ENCODE measurements around the gene FBXO11.
A peak's percentile ranks its signal among the peaks of the same experiment; 100 is the strongest.

The FBXO11 gene

DNA sequence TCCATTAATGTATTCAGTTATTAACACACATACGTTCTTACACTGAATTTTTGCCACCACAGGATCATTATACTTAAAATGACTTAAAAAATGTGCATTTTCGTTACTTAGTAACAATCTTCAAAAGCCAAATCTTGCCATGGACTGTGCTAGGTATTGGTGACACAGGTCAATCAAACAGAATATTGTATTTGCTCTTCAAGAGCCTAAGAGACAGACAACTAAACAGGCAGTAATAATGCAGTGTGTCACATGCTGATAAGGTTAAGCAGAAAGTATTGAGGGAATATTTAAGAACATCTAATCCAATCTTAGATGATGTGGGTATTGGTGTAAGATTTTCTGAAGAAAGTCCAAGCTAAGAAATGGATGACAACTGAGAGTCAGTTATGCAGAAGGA, 56.9 kb downstream of the FBXO11 start:
- no peak for DNase-seq (ENCODE audit: low read depth)

DNA sequence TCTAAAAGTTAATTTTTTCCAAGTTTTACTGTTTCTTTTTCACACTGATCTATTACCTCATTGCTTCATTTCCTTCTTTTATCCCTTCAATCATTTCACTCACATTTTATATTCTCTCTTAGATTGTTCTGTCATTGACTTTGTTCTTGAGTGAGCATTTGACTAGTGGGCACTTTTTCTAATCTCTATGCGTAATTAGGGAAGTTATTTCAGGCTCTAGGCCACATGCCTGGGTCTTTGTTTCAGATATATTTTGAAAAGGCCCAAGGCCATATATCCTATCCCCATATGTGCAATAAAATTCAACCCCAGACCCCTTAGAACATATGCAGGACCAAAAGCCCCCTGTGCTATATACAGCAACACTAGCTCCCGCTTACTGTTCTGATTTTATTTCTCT, 62.1 kb downstream of the FBXO11 start:
- DNase-seq (ENCODE audit: low read depth): no peak

DNA sequence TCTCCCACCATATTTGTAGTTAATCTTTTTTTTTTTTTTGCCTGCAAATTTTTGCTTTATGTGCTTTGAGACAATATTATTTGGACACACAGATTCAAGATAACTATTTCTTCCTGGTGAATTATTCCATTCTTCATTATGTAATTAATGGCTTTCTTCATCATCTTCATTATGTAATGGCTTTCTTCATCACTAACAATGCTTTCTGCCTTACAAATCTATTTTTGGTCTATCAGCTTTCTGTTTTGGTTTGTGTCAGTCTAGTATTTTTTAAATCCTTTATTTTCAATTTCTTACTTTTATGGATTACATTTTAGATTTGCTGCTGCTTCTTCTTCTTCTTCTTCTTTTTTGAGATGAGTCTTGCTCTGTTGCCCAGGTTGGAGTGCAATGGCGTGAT, 62.9 kb downstream of the FBXO11 start:
- DNase-seq (ENCODE audit: low read depth): no peak

DNA sequence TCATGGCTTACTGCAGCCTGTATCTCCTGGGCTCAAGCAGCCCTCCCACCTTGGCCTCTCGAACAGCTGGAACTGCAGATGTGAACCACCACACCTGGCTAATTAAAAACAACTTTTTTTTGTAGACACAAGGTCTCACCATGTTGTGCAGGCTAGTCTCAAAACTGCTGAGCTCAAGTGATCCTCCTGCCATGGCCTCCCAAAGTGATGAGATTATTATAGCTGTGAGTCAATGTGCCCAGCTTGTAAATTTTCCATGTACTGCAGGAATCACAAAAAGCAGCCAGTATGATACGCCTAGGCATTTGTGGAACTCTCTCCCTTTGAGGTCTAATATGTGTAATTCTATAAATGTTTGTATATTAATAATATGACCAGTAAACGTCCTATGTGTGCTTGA, 63.5 kb downstream of the FBXO11 start:
- no peak for DNase-seq (ENCODE audit: low read depth)

DNA sequence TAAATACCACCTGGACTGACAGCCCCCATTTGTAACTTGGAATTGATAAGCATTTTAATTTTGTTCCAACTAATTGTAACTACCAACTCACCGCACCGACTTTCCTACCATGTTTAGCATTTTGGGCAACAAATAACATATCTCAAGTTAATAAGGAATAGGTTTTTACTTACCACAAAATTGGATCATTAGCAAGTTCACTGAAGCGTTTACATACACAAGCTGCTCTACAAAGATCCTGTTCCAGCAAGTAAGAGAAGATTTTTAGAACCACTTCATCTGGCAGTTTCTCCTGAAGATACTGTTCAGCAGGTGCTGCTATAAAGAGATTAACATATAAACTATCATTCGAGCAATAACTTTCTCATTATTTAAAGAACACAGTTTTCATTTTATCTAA, 67.6 kb downstream of the FBXO11 start:
- DNase-seq (ENCODE audit: low read depth): no peak

DNA sequence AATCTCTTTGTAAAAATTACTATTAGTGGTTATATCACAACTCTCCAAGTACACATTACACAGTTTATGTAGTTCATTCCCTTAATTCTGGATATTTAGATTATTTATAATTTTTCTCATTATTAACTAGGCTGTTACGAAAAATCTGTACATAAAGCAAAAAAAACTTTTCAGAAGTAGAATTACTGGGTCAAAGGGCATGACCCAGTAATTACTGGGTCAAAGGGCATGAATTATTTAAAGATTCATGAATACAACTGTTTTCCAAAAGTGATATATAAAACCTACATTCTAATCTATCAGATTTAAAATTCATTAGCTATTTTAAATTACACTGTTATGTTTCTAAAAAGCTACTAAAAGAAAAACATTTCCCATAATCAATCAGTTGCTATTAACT, 68.0 kb downstream of the FBXO11 start:
- no peak for DNase-seq (ENCODE audit: low read depth)

DNA sequence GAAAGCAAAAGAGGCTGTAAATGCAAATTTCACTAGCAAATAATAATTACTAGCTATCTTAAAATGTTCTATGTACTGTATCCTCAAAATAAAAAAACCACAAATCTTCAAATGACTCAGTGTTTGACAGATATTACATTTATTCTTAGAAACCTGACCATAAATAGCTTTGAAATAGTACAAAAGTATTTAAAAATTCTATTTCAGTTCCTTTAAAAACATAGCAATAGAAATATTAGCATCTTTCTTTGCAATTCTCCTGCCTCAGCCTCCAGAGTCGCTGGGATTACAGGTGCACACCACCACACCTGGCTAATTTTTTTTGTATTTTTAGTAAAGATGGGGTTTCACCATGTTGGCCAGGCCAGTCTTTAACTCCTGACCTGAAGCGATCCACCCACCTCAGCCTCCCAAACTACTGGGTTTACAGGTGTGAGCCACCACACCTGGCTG, 72.8 kb downstream of the FBXO11 start:
- DNase-seq (ENCODE audit: low read depth): no peak

DNA sequence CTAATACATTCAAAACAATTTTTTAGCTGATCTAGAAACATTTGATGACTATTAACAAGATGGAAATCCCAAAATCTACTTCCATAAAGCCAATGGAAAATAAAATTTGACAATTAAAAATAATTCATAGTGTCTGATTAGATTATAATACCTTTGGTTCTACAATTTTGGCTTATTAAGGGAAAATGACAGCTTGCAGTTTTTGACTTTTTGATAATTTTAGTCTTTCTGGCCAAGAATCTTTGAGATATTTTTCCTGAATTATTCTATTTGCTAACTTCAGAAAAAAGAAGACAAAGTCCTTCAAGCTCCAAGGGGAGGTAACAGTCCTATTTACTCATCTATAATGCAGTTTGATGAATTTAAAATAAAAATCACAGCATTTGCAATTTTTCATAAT, 83.8 kb downstream of the FBXO11 start:
- DNase-seq (ENCODE audit: low read depth): no peak

DNA sequence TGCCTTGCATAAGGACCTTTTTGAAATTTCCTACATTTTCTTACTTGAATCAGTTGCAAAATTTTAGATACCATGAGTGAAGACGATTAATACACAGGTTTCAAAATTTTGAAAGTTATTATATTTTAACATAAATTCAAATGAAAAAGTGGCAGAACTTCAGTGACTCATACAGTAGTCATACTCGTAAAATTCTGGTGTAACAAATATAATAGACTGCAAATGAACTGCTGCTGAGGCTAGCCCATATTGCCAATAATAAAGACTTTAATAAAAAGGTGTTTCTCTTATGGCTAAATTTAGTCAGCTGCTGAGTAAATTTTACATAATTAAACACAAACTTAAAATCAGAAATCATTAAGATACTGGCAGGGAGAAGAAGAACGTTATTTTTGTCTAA, 86.5 kb downstream of the FBXO11 start:
- peak; percentile 31 for DNase-seq (ENCODE audit: low read depth)

DNA sequence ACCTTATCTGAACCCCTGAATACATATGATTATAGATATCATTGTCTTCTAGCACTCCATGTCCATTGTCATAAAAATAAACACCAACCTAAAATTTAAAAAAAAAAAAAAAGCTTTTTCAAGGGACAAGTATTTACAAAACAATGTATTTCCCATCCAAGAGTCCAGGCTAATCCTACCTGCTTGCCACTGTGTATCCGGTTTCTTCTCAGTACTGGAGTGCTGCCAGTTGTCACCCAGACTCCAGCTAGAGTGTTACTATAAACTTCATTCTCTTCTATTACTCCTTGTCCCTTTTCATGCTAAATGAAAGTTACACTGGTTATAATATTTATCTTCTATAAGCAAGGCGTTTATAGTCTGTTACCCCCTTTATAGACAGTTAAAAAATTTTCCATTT, 87.5 kb downstream of the FBXO11 start:
- no peak for DNase-seq (ENCODE audit: low read depth)

DNA sequence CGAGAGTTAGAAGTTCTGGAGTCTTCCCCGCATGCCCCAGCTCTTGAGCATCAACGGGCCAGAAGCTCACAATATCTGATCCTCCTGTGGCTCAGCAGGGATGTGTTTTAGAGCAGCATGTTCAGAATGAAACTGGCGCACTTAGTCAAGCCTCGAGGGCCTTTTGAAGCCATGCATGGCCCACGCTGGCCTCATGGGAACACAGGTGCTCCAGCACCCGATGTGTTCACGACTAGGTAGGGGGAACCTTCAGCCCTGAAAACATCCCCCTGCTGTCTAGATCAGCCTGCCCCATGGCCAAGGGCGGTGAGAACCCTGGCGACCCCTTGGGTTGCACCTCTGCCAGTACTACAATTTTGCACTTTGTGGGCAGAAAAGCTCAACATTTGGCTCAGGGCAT, 90.5 kb downstream of the FBXO11 start:
- no peak for DNase-seq (ENCODE audit: low read depth)

DNA sequence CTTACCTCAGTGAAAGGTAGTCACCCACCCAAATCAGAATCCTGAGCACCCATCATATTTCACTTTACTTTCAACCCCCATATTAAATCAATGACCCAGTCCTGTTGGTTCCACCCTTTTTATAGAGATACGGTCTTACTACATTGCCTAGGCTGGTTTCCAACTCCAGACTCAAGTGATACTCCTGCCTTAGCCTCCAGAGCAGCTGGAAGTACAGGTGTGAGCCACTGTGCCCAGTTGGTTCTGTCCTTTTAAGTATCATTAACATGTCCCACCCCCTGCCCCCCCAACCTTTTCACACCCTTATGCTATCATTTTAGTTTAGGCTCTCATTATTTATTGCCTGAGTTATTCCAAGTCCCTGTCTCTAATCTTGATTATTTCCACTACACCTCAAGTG, 94.6 kb downstream of the FBXO11 start:
- DNase-seq (ENCODE audit: low read depth): no peak

DNA sequence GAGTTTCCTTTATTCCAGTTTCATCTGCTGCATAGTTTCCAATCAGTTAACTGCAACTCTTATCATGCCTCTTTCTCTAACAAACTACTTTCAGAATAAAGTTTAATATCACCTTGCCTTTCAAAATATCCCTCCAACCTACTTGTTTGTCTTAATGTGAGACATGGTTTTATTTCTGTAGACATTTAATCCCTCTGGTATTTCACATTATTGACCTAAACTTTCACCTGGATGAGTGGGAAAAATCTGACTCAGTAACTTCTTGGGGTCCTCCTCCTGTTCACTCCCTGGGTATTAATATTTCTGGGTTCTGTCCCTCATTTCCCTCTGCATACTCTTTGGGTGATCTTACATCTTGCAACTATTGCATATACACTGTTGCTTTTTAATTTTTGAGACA, 95.4 kb downstream of the FBXO11 start:
- no peak for DNase-seq (ENCODE audit: low read depth)

DNA sequence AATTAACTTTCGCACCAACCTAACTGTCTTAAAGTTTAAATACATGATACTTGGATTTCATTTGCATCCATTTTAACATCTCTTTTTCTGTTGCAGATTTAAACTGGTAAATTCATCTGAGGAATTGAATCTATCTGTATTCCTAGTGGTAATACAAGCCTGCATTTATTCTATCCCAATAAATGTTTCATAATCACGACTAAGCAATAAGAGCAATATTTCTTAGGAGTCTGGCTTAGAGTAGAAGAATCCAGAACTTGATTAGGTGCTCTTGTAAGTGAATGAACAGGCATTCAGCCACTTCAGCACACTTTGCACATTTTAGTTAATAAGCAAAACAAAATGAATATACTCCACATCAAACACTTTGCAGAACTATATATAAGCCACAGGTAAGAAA, 96.4 kb downstream of the FBXO11 start:
- no peak for DNase-seq (ENCODE audit: low read depth)

DNA sequence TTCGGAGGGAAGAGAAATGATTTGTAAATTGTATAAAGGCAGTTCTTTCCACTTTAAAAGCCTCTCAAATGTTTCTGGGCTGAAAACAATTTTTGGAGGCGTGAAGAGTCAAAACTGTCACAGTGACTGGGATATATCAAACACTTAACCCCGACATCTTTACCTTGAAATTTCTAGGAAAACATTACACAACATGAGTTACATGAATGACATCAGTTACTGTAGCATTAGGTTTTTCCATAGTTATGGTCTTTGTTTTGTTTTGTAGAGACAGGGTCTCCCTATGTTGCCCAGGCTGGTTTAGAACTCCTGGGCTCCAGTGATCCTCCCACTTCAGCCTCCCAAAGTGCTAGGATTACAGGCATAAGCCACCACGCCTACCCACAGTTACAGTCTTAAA, 97.7 kb downstream of the FBXO11 start:
- no peak for DNase-seq (ENCODE audit: low read depth)

DNA sequence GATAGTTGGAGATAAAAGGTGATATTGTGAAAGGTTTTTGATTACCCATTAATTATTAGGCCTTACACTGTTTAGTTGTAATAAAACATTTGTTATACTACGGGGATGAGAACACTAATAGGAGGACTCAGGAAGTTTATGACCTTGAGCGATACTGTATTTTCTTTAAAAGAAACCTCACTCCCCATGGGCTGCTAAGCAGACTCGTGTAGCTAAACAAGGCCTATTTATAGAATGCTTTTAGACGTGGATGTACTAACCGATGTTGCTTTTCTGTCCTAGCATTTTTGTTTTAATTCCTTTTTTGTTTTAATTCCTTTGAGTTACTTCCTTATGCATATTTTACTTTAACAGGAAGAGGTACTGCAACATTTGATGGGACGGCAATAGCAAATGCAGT, 100.4 kb downstream of the FBXO11 start:
- no peak for DNase-seq (ENCODE audit: low read depth)

DNA sequence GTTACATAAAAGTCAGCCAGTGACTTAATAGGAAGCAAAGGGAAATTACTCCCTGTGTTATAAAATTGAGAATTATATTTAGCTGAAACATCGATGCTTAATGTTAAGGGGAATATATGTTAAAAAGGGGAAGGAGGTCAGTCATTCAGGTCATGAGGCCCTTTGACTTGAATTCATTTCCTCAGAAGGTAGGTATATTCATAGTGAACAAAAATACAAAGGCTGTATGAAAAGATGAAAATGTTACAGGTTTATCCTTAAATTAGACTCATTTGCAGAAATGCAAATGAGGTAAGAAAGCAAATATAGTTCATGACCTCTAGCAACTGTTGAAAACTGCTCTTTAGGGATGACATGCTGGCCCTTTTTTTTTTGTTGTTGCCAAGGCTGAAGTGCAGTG, 102.5 kb downstream of the FBXO11 start:
- no peak for DNase-seq (ENCODE audit: low read depth)

DNA sequence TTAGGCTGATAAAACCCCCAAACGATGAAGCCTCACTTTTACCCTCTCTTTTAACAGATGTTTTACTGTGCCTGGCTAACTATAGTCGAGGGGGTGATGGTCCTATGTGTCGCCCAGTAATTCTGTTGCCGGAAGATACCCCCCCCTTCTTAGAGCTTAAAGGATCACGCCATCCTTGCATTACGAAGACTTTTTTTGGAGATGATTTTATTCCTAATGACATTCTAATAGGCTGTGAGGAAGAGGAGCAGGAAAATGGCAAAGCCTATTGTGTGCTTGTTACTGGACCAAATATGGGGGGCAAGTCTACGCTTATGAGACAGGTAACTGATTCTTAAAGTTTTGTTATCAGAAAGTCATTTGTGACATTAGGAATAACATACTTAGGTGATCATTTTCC, 102.9 kb downstream of the FBXO11 start:
- no peak for DNase-seq (ENCODE audit: low read depth)

DNA sequence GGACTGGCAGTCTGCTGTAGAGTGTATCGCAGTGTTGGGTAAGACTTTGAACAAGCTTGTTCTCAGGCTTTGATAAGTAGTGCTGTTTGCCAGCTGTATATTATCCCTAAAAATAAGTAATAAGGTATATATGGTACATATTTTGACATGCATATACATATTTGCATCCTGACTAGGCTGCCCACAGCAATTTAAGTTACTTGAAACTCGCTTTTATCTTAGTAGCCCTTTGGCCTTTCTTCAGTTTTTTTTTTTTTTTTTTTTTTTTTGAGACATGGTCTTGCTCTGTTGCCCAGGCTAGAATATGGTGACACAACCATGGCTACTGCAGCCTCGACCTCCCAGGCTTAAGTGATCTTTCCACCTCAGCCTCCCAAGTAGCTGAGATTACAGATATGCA, 105.2 kb downstream of the FBXO11 start:
- no peak for DNase-seq (ENCODE audit: low read depth)

DNA sequence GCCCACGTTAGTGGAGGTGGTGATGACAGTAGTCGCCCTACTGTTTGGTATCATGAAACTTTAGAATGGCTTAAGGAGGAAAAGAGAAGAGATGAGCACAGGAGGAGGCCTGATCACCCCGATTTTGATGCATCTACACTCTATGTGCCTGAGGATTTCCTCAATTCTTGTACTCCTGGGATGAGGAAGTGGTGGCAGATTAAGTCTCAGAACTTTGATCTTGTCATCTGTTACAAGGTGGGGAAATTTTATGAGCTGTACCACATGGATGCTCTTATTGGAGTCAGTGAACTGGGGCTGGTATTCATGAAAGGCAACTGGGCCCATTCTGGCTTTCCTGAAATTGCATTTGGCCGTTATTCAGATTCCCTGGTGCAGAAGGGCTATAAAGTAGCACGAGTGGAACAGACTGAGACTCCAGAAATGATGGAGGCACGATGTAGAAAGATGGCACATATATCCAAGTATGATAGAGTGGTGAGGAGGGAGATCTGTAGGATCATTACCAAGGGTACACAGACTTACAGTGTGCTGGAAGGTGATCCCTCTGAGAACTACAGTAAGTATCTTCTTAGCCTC, 107.2 kb downstream of the FBXO11 start:
- no peak for DNase-seq (ENCODE audit: low read depth)

DNA sequence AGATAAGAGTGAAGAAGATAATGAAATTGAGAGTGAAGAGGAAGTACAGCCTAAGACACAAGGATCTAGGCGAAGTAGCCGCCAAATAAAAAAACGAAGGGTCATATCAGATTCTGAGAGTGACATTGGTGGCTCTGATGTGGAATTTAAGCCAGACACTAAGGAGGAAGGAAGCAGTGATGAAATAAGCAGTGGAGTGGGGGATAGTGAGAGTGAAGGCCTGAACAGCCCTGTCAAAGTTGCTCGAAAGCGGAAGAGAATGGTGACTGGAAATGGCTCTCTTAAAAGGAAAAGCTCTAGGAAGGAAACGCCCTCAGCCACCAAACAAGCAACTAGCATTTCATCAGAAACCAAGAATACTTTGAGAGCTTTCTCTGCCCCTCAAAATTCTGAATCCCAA, 107.7 kb downstream of the FBXO11 start:
- DNase-seq (ENCODE audit: low read depth): no peak

DNA sequence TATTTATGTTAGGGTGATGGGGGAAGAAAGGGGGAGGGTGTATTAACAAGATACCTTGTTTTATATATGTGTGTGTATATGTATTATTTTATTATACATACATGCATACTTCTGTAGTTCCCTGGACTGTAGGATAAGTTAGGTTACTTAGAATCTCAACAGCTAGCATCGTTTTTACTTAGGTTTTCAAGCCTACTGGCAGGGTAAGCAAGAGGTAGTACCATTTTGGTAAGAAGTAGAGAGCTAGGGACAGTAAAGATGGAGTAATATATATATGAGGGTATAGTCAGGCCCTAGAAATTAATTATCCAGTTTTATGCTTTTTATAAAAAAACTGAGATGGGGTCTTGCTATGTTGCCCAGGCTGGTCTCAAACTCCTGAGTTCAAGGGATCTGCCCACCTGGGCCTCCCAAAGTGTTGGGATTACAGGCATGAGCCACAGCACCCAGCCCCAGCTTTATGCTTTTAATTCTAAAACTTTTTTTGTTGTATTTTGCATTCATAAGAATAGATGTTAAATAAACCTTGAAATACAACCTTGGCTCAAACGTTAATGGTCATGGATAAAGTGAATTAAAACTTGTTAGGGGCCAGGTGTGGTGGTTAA, 110.1 kb downstream of the FBXO11 start:
- no peak for DNase-seq (ENCODE audit: low read depth)

DNA sequence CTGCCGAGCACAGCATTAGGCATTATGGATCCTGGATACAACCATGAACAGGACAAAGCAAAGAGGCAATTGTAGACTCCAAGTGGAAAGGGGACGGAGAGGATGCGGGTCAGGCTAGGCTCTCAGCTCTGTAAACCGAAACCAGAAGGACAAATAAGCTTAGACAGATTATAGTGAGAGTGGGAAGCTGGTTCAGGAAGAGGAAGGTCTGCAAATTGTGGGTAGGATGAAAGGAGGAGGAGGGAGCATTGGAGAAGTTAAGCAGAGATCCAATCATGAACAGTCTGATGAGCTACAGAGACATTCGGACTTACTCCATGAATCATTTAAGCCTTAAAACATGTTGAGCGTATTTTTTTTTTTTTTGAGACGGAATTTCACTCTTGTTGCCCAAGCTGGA, 120.3 kb downstream of the FBXO11 start:
- no peak for DNase-seq (ENCODE audit: low read depth)

DNA sequence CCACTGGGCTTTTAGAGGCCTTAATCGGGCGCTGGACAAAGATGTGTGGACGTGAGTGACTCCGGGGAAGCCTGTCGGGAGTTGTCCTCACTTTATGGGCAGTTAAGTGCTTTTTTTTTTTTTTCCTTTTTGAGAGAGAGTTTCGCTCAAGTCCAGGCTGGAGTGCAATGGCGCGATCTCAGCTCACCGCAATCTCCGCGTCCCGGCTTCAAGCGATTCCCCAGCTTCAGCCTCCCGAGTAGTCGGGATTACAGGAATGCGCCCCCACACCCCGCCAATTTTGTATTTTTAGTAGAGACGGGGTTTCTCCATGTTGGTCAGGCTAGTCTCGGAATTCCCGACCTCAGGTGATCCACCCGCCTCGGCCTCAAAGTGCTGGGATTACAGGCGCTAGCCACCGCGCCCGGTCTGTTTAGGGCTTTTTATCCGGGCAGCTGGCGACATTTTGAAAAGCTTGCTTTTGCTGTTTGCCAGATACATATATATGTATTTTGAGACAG, 121.9 kb downstream of the FBXO11 start:
- DNase-seq (ENCODE audit: low read depth): peak; percentile 40
